ENCODE data around the gene COX7B.

The COX7B gene

DNA sequence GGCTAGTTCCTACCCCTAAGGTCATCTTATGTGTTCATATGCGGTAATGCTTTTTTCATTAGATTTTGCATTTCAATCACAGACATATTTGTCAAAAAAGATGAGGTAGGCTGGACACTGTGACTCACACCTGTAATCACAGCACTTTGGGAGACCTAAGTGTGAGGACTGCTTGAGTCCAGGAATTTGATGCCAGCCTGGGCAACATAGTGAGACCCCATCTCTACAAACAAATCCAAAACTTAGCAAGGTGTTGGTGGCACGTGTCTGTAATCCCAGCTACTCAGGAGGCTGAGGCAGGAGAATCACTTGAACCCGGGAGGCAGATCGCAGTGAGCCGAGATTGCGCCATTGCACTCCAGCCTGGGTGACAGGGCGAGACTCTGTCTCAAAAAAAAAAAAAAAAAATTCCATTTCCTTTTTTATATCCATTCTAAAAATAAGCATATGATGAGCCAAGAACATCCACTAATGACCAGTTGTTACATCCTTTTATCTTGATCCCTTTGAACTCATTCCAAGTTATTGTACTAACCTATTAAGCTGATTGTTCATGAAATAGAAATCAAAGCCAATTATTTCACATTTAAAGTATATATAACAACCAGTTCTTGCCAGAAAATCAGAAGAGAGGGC, 46.8 kb downstream of the COX7B start:
- DNase-seq, result no peak

DNA sequence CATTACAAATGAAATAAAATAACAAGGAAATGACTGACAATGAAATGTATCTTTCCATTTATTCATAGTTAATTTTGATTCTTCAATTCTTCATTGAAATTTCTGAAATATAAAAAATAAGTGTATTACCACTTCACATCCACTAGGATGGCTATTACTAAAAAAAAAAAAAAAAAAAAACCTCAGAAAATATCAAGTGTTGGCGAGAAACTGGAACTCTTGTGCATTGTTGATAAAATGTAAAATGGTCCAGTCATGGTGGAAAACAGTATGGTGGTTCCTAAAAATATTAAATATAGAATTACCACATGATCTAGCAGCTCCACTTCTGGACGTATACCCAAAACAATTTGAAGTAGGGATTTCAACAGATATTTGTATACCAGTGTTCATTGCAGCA, 47.3 kb downstream of the COX7B start:
- DNase-seq, result no peak

DNA sequence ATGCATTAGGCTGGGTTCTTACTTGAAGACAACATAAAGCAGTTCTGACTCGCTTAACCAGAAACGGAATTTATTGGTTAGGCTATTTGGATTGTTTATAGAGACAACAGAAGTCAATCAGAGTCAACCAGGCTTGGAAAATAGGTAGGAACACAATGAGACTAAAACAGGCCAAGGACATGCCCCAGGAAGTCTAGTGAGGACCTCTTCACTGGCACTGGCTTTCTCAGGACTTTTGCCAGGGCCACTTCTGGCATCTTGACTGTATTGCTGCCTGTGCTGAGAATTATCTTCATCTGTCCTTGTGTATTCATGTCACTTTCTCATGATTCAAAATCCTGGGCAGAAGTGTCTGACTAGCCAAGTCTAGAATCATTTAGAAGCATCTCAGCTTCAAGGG, 50.6 kb downstream of the COX7B start:
- no peak for DNase-seq

DNA sequence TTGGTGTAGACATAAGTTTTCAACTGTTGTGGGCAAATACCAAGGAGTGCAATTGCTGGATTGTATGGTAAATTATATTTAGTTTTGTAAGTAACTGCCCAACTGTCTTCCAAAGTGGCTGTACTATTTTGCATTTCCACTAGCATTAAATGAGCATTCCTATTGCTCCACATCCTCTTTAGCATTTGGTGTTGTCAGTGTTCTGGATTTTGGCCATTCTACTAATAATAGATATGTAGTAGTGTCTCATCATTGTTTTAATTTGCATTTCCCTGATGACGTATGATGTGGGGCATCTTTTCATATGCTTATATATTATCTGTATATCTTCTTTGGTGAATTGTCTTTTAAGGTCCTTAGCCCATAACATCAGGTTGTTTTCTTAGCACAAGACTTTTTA, 52.9 kb downstream of the COX7B start:
- no peak for DNase-seq

DNA sequence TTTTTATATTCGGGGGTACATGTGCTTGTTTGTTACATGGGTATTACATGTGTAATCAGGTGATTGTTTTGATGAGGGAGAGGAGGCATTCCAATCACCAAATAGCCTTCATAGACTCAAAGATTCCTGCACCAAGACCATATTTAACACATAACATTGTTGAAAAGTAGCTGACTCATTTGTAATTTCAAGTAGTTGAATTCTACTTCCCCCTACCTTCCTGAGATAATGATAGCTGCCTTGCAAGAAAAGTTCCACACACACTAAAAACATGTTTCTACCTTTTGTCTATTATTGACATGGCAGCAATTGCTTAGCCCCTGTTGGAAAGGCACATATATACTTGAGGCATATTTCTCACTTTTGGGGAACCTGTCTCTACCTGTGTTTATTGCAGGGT, 54.0 kb downstream of the COX7B start:
- no peak for DNase-seq

DNA sequence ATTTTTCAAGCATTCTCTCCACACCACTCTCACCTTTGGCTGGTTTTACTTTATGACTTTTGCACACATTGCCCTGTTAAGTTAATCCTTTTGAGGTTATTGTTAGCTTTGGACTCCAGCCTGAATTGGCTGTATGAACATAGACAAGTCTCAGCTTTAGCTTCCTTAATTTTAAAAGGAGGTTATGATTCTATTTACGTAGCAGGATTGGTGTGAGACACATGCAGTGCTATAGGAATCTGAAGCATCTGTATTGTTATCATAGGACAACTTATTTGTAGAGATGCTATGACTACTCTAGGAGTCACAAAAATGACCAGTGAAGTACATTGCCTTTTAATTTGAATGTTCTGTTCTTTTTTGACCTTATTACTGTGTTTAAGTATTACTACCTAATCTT, 54.4 kb downstream of the COX7B start:
- DNase-seq, result no peak

Data from cortex of kidney (tissue), 1 donor.